ENCODE measurements around the gene PYGM.
"Not testable (repeated sequence)": the region's sequence is repeated elsewhere in the genome, so short reads cannot be mapped to it uniquely, and the experiment has no call there.

PYGM gene

DNA sequence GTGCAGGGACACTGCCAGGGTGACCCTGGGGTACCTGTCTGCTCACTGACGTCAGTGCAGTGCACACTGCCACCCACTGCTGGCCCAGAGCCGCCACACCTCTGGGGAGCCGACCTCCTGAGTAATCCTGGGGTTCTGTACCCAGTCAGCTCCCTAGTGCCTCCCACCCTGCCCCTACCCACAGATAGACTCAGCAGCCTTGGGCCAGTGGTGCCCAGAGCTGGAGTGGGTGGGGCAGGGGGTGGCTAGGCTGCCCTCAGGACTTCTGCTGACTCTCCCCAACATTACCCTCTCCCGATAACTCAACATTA is 42.6 kb downstream of the PYGM start:
- no peak for DNase-seq (ENCODE audit: low spot score)

GRCh38 chr11:64716473-64717267 is 43.1 kb downstream of the PYGM start:
- DNase-seq (ENCODE audit: low spot score) = peak; percentile 49

DNA sequence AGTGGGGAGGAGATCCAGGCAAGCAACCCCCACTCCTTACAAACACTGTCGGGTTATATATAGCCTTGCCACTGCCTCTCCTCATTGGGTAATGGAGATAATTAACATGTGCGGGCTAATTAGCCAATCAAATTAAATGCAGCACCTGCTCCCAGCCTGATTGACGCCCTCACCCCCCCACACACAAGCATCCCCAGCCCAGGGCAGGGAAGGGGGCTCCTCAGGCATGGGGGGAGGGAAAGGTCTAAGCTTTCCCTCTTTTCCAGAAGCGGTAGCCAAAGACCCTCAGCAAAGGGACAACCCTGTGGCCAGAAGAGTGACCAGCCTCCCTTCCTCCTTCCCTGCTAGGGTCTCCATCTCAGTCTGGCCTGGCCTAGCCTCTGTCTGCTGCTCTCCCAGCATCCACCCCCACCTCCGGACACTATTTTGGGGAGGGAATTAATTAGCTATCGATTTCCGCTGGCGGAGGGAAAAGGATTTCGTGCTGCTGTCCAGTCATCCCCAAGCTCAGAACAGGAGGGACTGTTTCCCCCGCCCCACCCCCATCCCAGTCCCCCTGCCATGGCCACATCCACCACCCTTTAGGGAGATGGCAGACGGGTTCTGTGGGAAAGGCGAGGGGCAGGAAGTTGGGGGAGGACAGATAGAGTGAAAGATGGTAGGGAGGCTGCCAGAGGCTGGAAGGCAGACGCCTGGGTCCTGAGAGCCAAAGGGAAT is 43.9 kb downstream of the PYGM start:
- peak; percentile 62 for DNase-seq (ENCODE audit: low spot score)

DNA sequence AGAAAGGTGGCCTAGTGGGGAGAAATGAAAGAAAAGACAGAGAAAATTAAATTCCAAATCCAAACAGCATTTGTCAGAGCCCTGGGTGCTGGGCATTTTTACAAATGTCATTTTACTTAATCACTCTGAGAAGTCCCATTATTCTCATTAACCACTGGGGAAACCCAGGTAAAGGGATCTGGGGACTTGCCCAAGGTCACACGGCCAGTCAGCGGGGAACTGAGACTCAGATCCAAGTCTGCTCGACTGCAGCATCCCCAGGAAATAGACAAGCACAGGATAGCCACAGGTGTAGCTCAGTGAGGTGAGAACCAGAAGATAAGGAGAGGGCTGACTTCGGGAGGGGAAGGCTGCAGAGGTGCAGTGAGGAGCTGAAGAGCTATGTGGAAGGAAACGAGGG is 44.7 kb downstream of the PYGM start:
- no peak for DNase-seq (ENCODE audit: low spot score)

GRCh38 chr11:64714666-64715065 is 45.1 kb downstream of the PYGM start:
- DNase-seq (ENCODE audit: low spot score) = no peak

DNA sequence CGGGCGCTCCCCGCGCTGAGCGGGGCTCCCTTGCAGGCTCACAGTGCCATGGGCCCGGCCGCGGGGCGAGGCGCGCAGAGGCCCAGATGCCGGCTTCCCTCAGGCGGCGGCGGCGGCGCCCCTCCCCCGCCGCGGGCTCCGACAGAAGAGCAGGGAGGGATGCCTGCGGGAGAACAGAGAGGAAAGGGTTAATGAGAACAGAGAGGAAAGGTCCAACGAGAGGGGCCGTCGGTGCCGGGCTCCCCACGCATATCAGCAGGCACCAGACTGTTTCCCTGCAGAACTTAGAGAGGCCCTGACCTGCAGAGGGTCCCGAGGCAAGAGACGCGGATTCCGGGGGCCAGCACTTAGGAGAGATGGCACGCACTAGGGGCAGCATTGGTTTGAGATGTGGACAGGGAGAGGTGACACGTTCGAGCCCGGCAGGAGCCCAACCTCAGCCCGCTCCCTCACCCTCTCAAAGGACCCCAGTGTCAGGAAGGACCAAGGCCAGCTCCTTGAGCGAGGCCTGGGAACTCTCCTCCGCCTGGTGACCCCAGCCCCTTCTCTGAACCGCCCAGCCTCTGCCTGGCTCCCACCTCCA is 45.9 kb downstream of the PYGM start:
- no peak for DNase-seq (ENCODE audit: low spot score)

- peak; percentile 82 for DNase-seq (ENCODE audit: low spot score)
These were observed 46.6 kb downstream of the PYGM start for GRCh38 chr11:64713016-64713707.

DNA sequence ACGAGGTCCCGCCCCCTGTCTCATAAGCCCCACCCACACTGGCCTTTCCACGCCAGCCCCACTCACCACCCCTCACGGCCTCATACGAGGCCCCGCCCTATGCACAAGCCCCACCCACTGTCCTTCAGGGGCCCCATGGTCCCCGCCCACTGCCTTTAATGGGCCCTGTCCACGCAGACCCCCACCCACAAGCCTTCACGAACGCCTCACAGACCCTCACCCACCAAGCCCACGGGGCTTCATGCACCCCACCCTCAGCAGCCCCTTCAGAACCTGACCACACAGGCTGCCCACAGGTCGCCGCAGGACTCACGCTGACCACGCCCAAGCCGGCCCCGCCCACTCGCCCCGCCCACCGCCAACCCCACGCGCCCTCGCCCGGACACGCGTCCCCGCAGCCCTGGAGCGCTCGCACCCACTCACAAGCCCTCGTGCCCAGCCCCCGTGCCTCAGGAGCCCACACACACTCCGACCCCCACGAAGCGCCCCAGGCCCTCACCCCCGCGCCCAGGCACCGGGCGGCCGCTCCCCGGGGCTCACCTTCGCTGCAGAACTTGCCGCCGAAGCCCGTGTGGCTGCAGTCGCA is 47.3 kb downstream of the PYGM start:
- peak; percentile 46 for DNase-seq (ENCODE audit: low spot score)

- DNase-seq (ENCODE audit: low spot score) = no peak
These were observed 47.8 kb downstream of the PYGM start for GRCh38 chr11:64711956-64712362.

DNA sequence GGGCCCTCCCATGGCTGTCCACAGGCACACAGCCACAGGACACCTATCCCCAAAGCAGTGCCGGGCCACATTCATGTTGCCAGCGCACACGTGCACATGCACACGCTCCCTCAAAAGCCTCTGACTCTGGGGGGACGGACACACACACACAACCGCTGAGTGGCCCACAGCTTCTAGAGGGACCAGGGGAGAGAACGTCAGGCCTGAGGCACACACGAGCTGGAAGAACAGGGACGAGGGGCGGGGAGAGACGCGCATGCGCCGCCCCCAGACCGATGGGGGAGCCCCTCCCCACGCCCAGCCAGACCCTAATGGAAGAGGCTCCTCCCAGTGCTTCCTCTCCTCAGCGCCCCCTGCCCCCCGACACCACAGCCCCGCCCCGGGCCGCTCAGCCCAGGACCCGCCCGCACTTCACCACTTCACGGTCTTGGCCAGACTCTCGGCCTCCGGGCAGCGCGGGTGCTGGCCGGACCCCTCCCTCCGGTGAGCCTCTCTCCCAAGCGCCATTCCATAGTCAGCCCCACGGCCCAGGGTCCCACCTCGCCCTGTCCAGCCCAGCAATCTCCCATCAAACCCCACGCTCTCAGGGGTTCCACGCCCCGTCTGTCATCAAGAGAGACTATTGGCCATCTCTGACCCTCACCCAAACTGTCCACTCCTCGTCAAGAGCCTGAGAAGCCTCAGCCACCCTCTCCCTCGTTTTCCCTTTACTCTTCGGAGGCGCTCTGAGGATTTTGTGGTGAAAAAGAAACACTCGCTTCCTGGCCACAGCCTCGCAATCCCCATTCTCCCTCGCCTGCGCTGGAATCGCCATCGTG is 48.4 kb downstream of the PYGM start:
- DNase-seq (ENCODE audit: low spot score) = no peak

- no peak for DNase-seq (ENCODE audit: low spot score)
These were observed 49.2 kb downstream of the PYGM start for GRCh38 chr11:64710418-64711137.

DNA sequence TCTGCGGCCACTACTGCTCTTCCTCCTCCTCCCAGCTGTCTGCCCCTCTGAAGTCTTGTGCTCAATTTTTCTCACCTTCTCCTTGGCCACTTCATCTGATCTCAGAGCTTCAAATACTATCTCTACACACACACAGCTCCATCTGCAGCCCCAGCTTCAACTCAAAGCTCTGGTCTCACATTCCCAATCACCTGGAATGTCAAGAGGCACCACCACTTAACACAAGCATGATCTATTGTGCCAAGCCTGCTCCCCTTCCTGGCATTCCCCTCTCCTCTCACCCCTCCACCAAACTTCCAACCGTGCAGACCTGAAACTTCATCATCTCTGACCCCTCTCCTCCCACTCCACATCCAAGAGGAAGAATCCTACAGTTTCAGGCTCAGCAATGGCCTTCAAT is 54.3 kb downstream of the PYGM start:
- no peak for DNase-seq (ENCODE audit: low spot score)

GRCh38 chr11:64703048-64703447 is 56.7 kb downstream of the PYGM start:
- no peak for DNase-seq (ENCODE audit: low spot score)

DNA sequence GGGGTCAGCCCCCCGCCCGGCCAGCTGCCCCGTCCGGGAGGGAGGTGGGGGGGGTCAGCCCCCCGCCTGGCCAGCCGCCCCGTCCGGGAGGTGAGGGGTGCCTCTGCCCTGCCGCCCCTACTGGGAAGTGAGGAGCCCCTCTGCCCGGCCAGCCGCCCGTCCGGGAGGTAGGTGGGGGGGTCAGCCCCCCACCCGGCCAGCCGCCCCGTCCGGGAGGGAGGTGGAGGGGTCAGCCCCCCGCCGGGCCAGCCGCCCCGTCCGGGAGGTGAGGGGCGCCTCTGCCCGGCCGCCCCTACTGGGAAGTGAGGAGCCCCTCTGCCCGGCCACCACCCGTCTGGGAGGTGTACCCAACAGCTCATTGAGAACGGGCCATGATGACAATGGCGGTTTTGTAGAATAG is 57.8 kb downstream of the PYGM start:
- not testable (repeated sequence) for DNase-seq (ENCODE audit: low spot score)

- DNase-seq (ENCODE audit: low spot score) = no peak
These were observed 61.3 kb downstream of the PYGM start for GRCh38 chr11:64698427-64698826.

DNA sequence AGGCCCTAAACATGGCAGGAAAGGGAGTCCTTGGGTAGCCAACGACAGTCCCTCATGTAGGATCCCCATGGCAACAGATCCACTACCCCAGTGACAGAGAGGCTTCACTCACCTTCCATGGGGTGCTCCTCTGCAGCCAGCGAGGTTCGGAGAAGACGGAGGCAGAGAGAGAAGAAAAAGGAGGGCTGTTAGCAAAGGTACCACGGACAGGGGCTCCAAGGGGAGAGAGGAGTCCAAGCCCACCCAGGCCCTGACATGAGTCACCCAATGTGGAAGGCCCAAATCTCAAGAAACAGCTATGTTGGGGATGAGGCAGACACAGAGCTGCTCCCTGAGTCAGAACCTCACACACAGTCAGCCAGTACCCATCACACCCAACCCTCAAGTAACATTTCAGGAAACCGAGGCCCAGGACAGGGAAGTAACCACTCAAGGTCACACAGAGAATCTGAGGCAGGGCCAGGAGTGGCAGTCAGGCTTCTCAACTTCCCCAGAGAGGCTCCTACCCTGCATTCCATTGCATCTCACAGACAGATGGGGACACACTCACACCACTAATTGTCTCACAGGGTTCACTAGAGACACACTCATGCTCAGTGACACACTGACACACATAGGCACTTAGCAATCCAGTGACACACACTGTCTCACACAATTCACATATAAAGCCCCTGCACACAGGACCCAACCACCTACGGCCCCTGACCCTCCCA is 62.0 kb downstream of the PYGM start:
- DNase-seq (ENCODE audit: low spot score) = no peak
